ENCODE results near the gene IL17REL.

Gene IL17REL

GRCh38 chr22:50022171-50022819 lies 9.7 kb upstream of the IL17REL start:
- DNase-seq = no peak

GRCh38 chr22:50020606-50021005 lies 8.0 kb upstream of the IL17REL start:
- DNase-seq = no peak

- DNase-seq = no peak
These were observed 6.8 kb upstream of the IL17REL start for GRCh38 chr22:50019316-50019715.

GRCh38 chr22:50018608-50019285 lies 6.2 kb upstream of the IL17REL start:
- no peak for DNase-seq

GRCh38 chr22:50017701-50018224 lies 5.2 kb upstream of the IL17REL start:
- no peak for DNase-seq

GRCh38 chr22:50016988-50017700 lies 4.6 kb upstream of the IL17REL start:
- DNase-seq = no peak

GRCh38 chr22:50016308-50016987 lies 3.9 kb upstream of the IL17REL start:
- DNase-seq = no peak

GRCh38 chr22:50015451-50016307 lies 3.1 kb upstream of the IL17REL start:
- DNase-seq = no peak

GRCh38 chr22:50014655-50015401 lies 2.3 kb upstream of the IL17REL start:
- DNase-seq = no peak

- no peak for DNase-seq
These were observed 1.5 kb upstream of the IL17REL start for GRCh38 chr22:50014053-50014501.

- no peak for DNase-seq
These were observed 936 bp downstream of the IL17REL start for GRCh38 chr22:50011447-50012210.

GRCh38 chr22:50010676-50011446 lies 1.7 kb downstream of the IL17REL start:
- no peak for DNase-seq

GRCh38 chr22:50009765-50010675 lies 2.5 kb downstream of the IL17REL start:
- no peak for DNase-seq

GRCh38 chr22:50009251-50009650 lies 3.3 kb downstream of the IL17REL start:
- DNase-seq = no peak

GRCh38 chr22:50008151-50009040 lies 4.2 kb downstream of the IL17REL start:
- no peak for DNase-seq

- DNase-seq = no peak
These were observed 5.5 kb downstream of the IL17REL start for GRCh38 chr22:50007057-50007511.

GRCh38 chr22:50004918-50005317 lies 7.6 kb downstream of the IL17REL start:
- DNase-seq = no peak
